ENCODE results near the gene ICA1.

The ICA1 gene

DNA sequence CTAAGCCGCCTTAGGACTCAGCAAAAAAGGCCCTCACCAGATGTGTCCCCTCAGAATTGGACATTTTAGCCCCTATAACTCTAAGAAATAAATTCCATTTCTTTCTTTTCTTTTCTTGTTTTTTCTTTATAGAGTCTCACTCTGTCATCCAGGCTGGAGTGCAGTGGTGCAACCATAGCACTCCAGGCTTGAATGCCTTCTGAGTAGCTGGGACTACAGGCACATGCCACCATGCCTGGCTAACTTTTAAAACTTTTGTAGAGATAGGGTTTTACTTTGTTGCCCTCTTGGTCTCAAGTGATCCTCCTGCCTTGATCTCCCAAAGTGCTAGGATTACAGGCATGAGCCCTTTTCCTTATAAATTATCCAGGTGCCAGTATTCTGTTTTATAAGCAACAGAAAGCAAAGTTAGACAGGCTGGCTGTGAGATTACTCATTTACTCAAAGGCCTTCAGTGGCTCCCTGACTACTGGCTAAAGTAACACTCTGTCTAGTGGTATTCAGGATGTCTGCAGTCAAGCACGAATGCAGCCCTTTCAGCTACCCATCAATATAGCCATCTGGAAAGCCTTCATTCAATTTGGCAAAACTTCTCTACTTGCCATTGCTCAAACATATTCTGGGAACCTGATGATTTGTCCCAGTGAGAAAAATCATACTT lies 128.6 kb downstream of the ICA1 start:
- no peak for DNase-seq (ENCODE audit: low spot score)

DNA sequence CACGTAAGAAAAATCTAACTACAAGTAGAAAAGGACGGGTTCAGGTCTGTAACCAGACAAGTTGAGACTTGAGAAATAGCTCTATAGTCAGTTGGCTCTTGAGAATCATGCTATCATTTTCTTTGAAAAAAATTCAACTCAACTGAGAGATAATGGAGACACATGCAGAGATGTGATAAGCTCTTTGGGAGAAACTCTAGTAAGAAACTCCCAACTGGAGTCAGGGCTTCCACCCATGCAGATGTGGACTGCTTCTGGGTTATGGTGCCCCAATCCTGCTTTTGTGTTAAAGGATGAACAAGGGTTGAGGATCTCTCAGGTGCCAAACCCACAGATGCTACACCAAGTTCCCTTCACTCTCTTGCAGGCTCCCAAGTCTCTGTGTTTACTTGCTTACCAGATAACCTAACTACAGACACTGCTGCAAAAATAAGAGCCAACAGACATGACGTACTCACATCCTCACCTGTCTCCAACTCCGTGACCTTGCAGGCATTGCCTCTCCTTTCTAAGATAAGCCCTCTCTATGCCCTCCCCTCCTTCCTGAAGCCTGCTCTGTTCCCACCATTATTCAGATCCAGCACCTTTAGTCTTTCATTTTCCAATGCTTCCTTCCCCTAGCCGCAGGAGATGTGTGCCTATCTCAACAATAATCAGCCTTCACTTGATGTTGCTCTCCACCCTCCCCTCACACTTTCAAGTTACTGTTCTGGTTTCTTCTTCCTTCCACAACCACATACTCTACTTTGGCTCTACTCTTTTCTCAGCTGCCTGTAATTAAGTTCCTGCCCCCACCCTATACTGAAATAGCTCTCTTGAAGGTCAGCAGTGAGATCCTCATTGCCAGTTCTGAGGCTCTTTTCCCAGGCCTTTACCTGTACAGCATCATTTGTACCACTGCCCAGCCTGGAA lies 130.0 kb downstream of the ICA1 start:
- DNase-seq (ENCODE audit: low spot score), result no peak

DNA sequence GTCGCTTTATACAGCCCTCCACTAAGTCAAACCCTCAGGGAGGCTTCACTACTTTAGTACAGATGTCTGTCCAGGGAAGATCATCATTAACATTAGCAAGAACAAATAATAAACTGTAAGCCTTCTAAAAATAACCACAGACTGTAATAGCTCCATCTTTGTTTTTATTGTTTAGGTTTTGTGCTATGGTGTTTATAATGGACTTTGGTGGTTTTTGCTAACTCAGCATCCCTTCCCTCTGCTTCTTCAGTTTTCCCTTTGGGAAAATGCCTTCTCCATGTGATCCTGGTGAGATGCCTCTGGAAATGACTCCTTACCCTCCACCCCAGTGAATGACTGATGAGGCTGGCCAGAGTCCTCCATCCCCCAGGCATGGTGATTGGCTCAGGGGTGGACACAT lies 131.3 kb downstream of the ICA1 start:
- no peak for DNase-seq (ENCODE audit: low spot score)

GRCh38 chr7:8129318-8129659 lies 132.7 kb downstream of the ICA1 start:
- DNase-seq (ENCODE audit: low spot score), result no peak

DNA sequence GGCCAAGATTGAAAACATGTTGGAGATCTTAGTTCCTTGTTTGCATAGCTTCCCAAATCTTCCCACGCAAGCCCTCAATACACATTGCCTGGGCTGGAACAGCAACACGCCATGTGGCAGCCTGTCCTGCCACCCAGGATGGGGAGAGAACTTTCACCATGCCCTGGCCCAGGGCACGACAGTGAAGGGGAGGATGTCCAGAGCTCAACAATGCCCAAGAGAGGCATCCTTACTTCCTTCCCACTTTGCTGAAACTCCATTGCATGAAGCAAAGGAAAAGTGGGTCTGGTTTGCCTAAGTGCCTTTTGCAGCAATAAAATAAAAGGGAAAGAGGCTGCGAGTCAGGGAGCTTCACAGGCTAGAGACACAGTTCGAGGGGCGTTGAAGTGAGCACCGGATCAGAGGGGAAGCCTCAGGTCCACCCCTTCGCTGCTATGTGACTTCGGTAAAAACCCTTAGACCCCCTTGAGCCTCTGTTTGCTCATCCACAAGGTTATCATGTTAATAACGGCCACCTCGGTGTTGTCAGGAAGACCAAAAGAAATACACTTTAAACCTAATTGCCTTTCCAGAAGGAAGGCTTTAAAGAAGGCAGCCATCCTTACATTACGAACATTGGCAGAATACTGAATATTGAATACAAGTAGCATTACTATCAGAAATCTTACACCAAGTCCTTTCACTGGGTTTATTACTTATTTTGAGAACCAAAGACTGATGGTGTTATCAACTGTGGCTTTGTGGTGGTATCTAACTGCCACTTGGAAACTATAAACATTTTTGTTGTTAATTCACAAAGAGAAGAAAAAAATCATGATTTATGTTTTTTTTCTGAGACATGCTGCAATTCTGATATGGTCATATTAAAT lies 133.3 kb downstream of the ICA1 start:
- DNase-seq (ENCODE audit: low spot score), result no peak

- no peak for DNase-seq (ENCODE audit: low spot score)
Observed at GRCh38 chr7:8126601-8127167, 135.3 kb downstream of the ICA1 start.

DNA sequence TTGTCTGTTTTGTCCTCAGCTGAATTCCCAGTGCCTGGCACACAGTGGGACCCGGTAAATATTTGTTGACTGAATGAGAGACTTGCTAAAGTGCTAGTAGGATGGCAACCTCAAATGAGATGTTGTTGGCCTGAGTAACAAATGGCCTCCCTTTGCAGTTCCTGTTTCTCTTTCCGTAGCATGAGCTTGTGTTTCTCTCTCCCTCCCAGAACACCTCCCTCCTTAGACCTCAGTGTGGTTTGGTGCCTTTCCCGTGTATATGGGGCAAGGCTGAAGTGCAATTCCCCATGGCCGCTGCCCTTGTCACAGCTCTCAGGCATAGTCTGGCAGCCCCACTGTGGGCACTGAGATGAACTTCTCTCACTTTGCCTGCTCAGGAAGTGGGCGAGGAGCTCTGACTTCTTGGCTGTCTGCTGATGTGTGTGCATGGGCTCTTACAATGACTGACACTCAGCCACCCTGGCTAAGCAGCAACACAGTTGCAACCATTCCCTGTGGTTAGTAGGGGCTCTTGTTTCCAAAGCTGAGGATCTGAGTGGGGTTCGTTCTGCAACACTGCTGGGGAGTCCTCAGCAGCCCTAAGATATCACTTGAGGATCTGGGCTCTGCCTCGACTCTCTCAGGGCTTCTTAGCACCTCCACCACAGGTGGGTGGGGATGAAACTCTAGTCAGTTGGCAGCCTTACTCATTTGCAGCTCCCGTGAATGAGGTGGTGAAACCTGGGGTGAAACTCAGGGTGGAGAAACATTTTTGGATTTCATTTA lies 136.1 kb downstream of the ICA1 start:
- DNase-seq (ENCODE audit: low spot score), result no peak

GRCh38 chr7:8121243-8121642 lies 140.7 kb downstream of the ICA1 start:
- no peak for DNase-seq (ENCODE audit: low spot score)

- no peak for DNase-seq (ENCODE audit: low spot score)
Observed at GRCh38 chr7:8120390-8121058, 141.4 kb downstream of the ICA1 start.

- DNase-seq (ENCODE audit: low spot score), result no peak
Observed at GRCh38 chr7:8119262-8119661, 142.7 kb downstream of the ICA1 start.

- no peak for DNase-seq (ENCODE audit: low spot score)
Observed at GRCh38 chr7:8117195-8117594, 144.8 kb downstream of the ICA1 start.

GRCh38 chr7:8115547-8116402 lies 146.2 kb downstream of the ICA1 start:
- no peak for DNase-seq (ENCODE audit: low spot score)

DNA sequence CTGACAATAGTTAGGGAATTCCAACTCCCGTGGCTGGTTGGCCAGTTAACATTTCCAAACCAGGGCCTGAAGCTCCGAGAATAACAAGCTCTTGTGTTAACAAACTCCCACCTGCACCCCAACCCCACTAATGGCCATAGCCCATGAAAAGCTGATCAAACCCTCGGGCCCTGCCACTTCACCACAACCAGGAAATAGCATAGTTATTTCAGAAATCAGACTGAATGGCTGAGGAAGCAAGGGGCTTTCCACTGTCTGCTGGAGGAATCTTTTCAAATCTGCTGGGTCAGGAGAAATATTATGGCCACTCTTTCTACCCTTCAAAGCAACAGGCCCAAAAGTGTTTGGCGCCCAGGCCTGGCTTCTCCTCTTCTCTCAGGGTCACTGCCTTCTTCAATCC lies 147.8 kb downstream of the ICA1 start:
- DNase-seq (ENCODE audit: low spot score), result no peak

GRCh38 chr7:8113184-8113583 lies 148.8 kb downstream of the ICA1 start:
- DNase-seq (ENCODE audit: low spot score), result no peak

- DNase-seq (ENCODE audit: low spot score), result no peak
Observed at GRCh38 chr7:8112685-8113084, 149.3 kb downstream of the ICA1 start.

GRCh38 chr7:8111282-8111960 lies 150.5 kb downstream of the ICA1 start:
- no peak for DNase-seq (ENCODE audit: low spot score)

GRCh38 chr7:8109196-8110022 lies 152.6 kb downstream of the ICA1 start:
- no peak for DNase-seq (ENCODE audit: low spot score)

- no peak for DNase-seq (ENCODE audit: low spot score)
Observed at GRCh38 chr7:8105449-8106095, 156.4 kb downstream of the ICA1 start.
